ENCODE data around the gene COL3A1.

GRCh38 chr2:189049709-189050164, 75.6 kb downstream of the COL3A1 start:
- TF ChIP-seq ARNTL (CRISPR knock-in tag; IDR thresholded peaks at IDR 0.05), result no peak
- no peak for TF ChIP-seq ZNF788 (CRISPR knock-in tag; IDR thresholded peaks at IDR 0.05; ENCODE audit: borderline replicate concordance)
- no peak for TF ChIP-seq HDAC2 (CRISPR knock-in tag; IDR thresholded peaks at IDR 0.05)
- TF ChIP-seq, protein P1, sequence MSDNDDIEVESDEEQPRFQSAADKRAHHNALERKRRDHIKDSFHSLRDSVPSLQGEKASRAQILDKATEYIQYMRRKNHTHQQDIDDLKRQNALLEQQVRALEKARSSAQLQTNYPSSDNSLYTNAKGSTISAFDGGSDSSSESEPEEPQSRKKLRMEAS (IDR thresholded peaks at IDR 0.05), result no peak
